Activated CD8-positive, alpha-beta T cell treated with anti-CD3 and anti-CD28 coated beads for 36 hours (primary cell): ENCODE results near the gene SLC46A2. TPM values are rescaled to one million over a fixed set of nuclear protein-coding genes. Genes with fewer than 3 reads are reported as not detected.

ENCODE experiments used
- ATAC-seq: fragments of 200-7000 bp; cut with Tn5 transposase; one replicate; pipeline ENCODE4 v1.10.0; 2021; ENCODE audit warnings: mild to moderate bottlenecking, moderate library complexity
- CTCF ChIA-PET: fragments of 350-600 bp; sonication (Branson Sonifier 250); formaldehyde crosslinking; loops from one replicate; lab custom pipeline; 2021; ENCODE audit warnings: antibody characterized with exemption; lab: Charles Lee
- POLR2A ChIA-PET: fragments of 350-600 bp; sonication (Branson Sonifier 250); formaldehyde crosslinking; loops from one replicate; lab custom pipeline; 2021; ENCODE audit warnings: antibody characterized with exemption; lab: Charles Lee
- DNase-seq: peaks from one replicate; pipeline ENCODE4 v3.0.0-alpha.2; 2020
- H3K27ac Mint-ChIP-seq: one replicate; pipeline ENCODE4 v1.8.0; 2021; ENCODE audit warnings: mild to moderate bottlenecking, mixed read lengths
- H3K27me3 Mint-ChIP-seq: one replicate; pipeline ENCODE4 v1.8.0; 2021; ENCODE audit warnings: mixed read lengths
- H3K36me3 Mint-ChIP-seq: one replicate; pipeline ENCODE4 v1.8.0; 2021; ENCODE audit warnings: low read depth, mixed read lengths
- H3K4me1 Mint-ChIP-seq: one replicate; pipeline ENCODE4 v1.8.0; 2021; ENCODE audit warnings: low read depth, mixed read lengths
- H3K4me3 Mint-ChIP-seq: one replicate; pipeline ENCODE4 v1.8.0; 2021; ENCODE audit warnings: mild to moderate bottlenecking, moderate library complexity, mixed read lengths
- H3K9me3 Mint-ChIP-seq: one replicate; pipeline ENCODE4 v1.8.0; 2021; ENCODE audit warnings: mixed read lengths
- intact Hi-C: fragments of 100-400 bp; cut with micrococcal nuclease; formaldehyde crosslinking; loops from one replicate; pipeline ENCODE4 v1.10.0; 2022
- total RNA-seq, 2 experiments: library from RNA; stranded (reverse); gene quantifications; one replicate each; pipeline ENCODE4 v1.2.3, GENCODE V29; 2021
- TF ChIP-seq, protein P1 (sequence below): fragments of 200-600 bp; IDR thresholded peaks from one replicate; pipeline ENCODE4 v1.8.0; 2022; ENCODE audit warnings: antibody characterized with exemption, mild to moderate bottlenecking

Gene SLC46A2
- total RNA-seq, 2 experiments from 2014 or later = not detected

DNA sequence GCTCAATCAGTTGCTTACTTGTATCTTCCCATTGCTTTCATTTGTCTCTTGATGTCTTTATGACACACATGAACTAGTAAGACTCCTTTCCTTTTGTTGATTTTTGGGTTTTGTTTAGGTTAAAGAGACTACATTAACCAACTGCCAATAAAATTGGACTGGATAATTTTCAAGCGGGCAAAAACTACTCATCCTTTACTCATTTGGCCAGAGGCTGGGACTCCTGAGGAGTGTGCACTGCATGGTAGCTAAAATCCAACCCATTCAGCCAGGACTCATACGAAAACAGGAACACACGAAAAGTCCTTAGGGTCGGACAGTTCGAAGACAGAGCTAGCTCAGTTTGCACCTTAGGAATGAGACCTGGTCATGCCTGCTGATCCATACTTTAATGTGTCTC, 6.0 kb downstream of the SLC46A2 start:
- intact Hi-C loops = no loop called here
- no peak for DNase-seq
- Mint-ChIP-seq H3K9me3 (no peaks in the 10 kb centered on the region), H3K36me3 (peaks cover 1% of the 10 kb centered on the region), H3K4me3 (no peak overlapping the region), H3K27me3 (peaks cover 4% of the 10 kb centered on the region), H3K27ac (no peak overlapping the region), H3K4me1 (no peaks in the 10 kb centered on the region)
- ChIA-PET CTCF (interaction anchor here (1.0 to 3.9 kb wide), 2 partner anchors 19 to 40 kb away, joined by 4 to 19 read pairs; no protein-coding TSS in a partner anchor), POLR2A (no interaction called here)
- TF ChIP-seq, protein P1, sequence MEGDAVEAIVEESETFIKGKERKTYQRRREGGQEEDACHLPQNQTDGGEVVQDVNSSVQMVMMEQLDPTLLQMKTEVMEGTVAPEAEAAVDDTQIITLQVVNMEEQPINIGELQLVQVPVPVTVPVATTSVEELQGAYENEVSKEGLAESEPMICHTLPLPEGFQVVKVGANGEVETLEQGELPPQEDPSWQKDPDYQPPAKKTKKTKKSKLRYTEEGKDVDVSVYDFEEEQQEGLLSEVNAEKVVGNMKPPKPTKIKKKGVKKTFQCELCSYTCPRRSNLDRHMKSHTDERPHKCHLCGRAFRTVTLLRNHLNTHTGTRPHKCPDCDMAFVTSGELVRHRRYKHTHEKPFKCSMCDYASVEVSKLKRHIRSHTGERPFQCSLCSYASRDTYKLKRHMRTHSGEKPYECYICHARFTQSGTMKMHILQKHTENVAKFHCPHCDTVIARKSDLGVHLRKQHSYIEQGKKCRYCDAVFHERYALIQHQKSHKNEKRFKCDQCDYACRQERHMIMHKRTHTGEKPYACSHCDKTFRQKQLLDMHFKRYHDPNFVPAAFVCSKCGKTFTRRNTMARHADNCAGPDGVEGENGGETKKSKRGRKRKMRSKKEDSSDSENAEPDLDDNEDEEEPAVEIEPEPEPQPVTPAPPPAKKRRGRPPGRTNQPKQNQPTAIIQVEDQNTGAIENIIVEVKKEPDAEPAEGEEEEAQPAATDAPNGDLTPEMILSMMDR = no peak
- no peak for ATAC-seq

DNA sequence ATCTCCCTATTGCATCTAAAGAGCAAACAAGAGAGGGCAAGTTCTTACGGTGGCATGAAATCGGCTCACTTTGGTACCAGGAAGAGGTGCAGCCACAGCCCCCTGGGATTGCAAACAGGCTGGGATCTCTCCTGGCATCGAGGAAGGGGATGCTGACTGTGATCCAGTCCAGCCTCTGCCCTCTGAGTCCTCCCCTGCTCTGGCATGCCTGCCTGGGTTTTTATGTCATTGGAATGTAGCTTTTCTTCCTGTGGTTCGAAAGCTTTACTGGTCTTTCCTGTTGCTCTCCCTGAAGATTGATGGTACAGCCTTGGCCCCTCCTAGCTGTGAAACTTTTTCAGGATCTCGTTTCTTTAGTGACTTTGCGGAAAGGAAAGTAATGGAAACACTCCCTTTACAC, 6.6 kb downstream of the SLC46A2 start:
- ChIA-PET CTCF (interaction anchor here (3.9 kb wide), 1 partner anchor 19 kb away, joined by 19 read pairs; no protein-coding TSS in a partner anchor), POLR2A (no interaction called here)
- no peaks in the 10 kb centered on the region for H3K27me3 Mint-ChIP-seq
- DNase-seq (no peak), ATAC-seq (no peak)
- H3K36me3 Mint-ChIP-seq = peaks cover 1% of the 10 kb centered on the region
- intact Hi-C loops = no loop called here
- no peak overlapping the region for H3K27ac Mint-ChIP-seq
- TF ChIP-seq, protein P1 = no peak
- H3K4me3 Mint-ChIP-seq = no peak overlapping the region
- H3K4me1 Mint-ChIP-seq = no peaks in the 10 kb centered on the region
- no peaks in the 10 kb centered on the region for H3K9me3 Mint-ChIP-seq

DNA sequence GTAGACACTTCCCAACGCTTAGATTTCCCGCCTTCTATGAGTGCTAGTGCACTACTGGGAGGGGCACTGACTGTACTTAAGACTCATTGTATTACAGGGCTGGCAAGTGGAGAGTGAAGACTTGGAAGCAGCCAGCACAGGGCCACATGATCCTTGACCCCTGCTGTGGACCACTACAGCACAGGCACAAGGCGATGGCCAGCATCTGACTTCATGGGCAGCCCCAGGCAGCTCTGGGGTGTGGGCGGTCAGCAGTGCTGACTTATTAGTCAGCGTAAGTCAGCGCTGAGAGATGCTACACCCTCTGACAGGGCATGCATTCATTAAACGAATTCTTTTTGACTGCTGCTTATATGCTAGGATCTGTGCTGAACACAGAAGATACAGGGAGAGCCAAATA, 9.3 kb downstream of the SLC46A2 start:
- intact Hi-C loops = no loop called here

DNA sequence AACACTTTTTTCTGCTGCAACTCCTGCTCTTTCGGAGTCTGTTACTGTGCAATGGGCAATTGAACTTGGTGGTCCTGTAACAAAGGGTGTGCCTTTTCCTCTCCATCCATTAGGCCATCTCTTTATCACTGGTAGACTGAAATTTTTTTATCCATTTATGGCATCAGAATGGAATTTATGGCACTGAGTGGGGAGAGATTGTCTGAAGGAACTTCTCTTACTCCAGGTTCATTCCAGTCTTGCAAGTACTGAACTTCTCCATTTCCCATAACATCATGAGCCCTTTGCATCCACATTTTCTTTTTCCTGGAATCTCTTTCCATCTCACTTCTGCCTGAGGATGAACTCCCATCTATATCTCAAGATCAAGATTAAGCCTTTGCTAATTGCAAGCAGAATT, 10.0 kb downstream of the SLC46A2 start:
- POLR2A ChIA-PET = no interaction called here
- no peaks in the 10 kb centered on the region for H3K9me3 Mint-ChIP-seq
- DNase-seq = no peak
- no peak for ATAC-seq
- H3K27ac Mint-ChIP-seq = no peak overlapping the region
- intact Hi-C loops = no loop called here
- CTCF ChIA-PET = interaction anchor here (1.4 kb wide), 1 partner anchor 22 kb away, joined by 4 read pairs; no protein-coding TSS in a partner anchor
- TF ChIP-seq, protein P1 = no peak
- H3K4me3 Mint-ChIP-seq = no peak overlapping the region
- peaks cover 5% of the 10 kb centered on the region for H3K36me3 Mint-ChIP-seq
- no peaks in the 10 kb centered on the region for H3K4me1 Mint-ChIP-seq
- no peaks in the 10 kb centered on the region for H3K27me3 Mint-ChIP-seq

More for the DNA sequence above, 9.3 kb downstream of the SLC46A2 start:
- DNase-seq (no peak), ATAC-seq (no peak)
- no peaks in the 10 kb centered on the region for H3K9me3 Mint-ChIP-seq
- H3K27me3 Mint-ChIP-seq = no peaks in the 10 kb centered on the region
- peaks cover 3% of the 10 kb centered on the region for H3K36me3 Mint-ChIP-seq
- no peaks in the 10 kb centered on the region for H3K4me1 Mint-ChIP-seq
- TF ChIP-seq, protein P1 = no peak
- CTCF ChIA-PET = interaction anchor here (1.4 kb wide), 1 partner anchor 21 kb away, joined by 4 read pairs; no protein-coding TSS in a partner anchor
- H3K4me3 Mint-ChIP-seq = no peak overlapping the region
- no peak overlapping the region for H3K27ac Mint-ChIP-seq
- POLR2A ChIA-PET = no interaction called here

DNA sequence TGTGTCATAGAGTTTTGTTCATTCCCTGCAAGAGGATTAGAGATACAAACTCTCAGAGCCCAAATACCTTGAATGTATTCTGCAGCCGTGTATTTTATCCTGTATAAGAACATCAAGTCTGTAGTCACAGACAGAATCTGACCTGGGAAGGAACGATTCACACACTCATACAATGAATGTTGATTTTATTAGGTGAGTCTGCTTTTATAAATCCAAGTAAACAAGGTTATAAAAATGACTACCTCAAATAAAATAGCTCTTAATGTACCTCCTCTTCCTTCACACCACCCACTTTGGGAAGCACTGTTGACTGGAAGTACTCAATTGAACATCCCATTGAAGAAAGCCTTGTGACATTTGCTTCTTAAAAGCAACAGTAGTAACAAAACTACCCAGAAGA, 11.9 kb downstream of the SLC46A2 start:
- H3K9me3 Mint-ChIP-seq = no peaks in the 10 kb centered on the region
- H3K27ac Mint-ChIP-seq = no peak overlapping the region
- ATAC-seq = no peak
- H3K4me3 Mint-ChIP-seq = no peak overlapping the region
- intact Hi-C loops = no loop called here
- ChIA-PET POLR2A (no interaction called here), CTCF (interaction anchor here (1.2 to 3.9 kb wide), 3 partner anchors 14 to 34 kb away, joined by 3 to 16 read pairs (median 3); no protein-coding TSS in a partner anchor)
- H3K27me3 Mint-ChIP-seq = no peaks in the 10 kb centered on the region
- DNase-seq = no peak
- peaks cover 5% of the 10 kb centered on the region for H3K36me3 Mint-ChIP-seq
- TF ChIP-seq, protein P1 = no peak
- no peaks in the 10 kb centered on the region for H3K4me1 Mint-ChIP-seq
